ENCODE measurements around the gene PCSK5. TPM values are rescaled to one million over a fixed set of nuclear protein-coding genes. Genes with fewer than 3 reads are reported as not detected.

The PCSK5 gene
- total RNA-seq, 1 experiment from 2014 or later, result 7.5 TPM

DNA sequence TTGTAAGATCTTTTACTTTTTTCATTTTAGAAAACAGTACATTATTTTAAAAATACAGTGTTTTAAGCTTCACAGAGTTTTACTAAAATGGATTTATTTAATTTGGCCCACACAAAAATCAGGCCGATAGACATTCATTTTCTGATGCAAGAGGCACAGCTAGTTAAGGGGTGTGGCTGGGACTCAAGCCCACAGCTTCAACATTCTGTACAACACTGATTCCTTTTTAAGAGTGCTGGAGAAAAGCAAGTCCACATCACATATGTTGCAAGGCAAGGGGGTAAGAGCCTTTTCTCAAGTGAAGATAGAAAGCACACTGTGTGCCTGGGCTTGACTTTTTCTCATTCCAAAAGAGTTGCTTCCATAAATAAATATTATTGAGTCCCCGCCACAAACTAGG lies 307.9 kb downstream of the PCSK5 start:
- no peaks in the 10 kb centered on the region for H3K9me3 ChIP-seq (ENCODE audit: control insufficient read depth, low read depth, low read length)
- no peak overlapping the region for H3K18ac ChIP-seq (ENCODE audit: insufficient read length, low read depth, low read length)
- H2BK20ac ChIP-seq (ENCODE audit: low read depth, low read length, poor library complexity, severe bottlenecking), result no peak overlapping the region
- no peak overlapping the region for H3K14ac ChIP-seq (ENCODE audit: insufficient read depth, low read length)
- no peak overlapping the region for H3K56ac ChIP-seq (ENCODE audit: insufficient read length, low read depth, low read length)
- no peak overlapping the region for H2BK120ac ChIP-seq (ENCODE audit: low read depth, low read length, poor library complexity, severe bottlenecking)
- DNase-seq, result no peak
- H3K9me3 Mint-ChIP-seq, result no peaks in the 10 kb centered on the region
- H2AFZ ChIP-seq (ENCODE audit: low read length), result no peak overlapping the region
- H3K79me1 ChIP-seq (ENCODE audit: insufficient read depth, low read depth, low read length, poor library complexity, severe bottlenecking), result no peaks in the 10 kb centered on the region
- H4K91ac ChIP-seq (ENCODE audit: insufficient read length, low read depth, low read length), result no peak overlapping the region
- H2BK15ac ChIP-seq (ENCODE audit: low read depth, low read length), result no peak overlapping the region
- no peak overlapping the region for H3K4me3 Mint-ChIP-seq
- no peak overlapping the region for H2BK12ac ChIP-seq (ENCODE audit: insufficient read length, low read depth, low read length)
- no peaks in the 10 kb centered on the region for H4K20me1 ChIP-seq (ENCODE audit: control insufficient read depth, insufficient read depth, insufficient read length)
- no peaks in the 10 kb centered on the region for H3K79me2 ChIP-seq (ENCODE audit: insufficient read depth, low read length)
- no peaks in the 10 kb centered on the region for H3K27me3 ChIP-seq (ENCODE audit: insufficient read depth, low read length)
- TF ChIP-seq, protein P1, sequence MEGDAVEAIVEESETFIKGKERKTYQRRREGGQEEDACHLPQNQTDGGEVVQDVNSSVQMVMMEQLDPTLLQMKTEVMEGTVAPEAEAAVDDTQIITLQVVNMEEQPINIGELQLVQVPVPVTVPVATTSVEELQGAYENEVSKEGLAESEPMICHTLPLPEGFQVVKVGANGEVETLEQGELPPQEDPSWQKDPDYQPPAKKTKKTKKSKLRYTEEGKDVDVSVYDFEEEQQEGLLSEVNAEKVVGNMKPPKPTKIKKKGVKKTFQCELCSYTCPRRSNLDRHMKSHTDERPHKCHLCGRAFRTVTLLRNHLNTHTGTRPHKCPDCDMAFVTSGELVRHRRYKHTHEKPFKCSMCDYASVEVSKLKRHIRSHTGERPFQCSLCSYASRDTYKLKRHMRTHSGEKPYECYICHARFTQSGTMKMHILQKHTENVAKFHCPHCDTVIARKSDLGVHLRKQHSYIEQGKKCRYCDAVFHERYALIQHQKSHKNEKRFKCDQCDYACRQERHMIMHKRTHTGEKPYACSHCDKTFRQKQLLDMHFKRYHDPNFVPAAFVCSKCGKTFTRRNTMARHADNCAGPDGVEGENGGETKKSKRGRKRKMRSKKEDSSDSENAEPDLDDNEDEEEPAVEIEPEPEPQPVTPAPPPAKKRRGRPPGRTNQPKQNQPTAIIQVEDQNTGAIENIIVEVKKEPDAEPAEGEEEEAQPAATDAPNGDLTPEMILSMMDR (conservative IDR thresholded peaks at IDR 0.05), result no peak
- no peak overlapping the region for H3K4me2 ChIP-seq (ENCODE audit: insufficient read depth, insufficient read length, low read length)
- no peaks in the 10 kb centered on the region for H3K4me1 ChIP-seq (ENCODE audit: insufficient read depth, low read length)
- no peak overlapping the region for H3K27ac Mint-ChIP-seq
- no peak overlapping the region for H2AK5ac ChIP-seq (ENCODE audit: insufficient read length, low read length)
- H3K27ac ChIP-seq (ENCODE audit: insufficient read length, low read depth, low read length), result no peak overlapping the region
- H3T11ph ChIP-seq (ENCODE audit: low read length), result no peak overlapping the region
- no peak overlapping the region for H3K9ac ChIP-seq (ENCODE audit: extremely low read depth, insufficient read length, low read length)
- no peak overlapping the region for H4K5ac ChIP-seq (ENCODE audit: insufficient read length, low read depth, low read length)
- H3K4ac ChIP-seq (ENCODE audit: low read depth, low read length), result no peak overlapping the region
- no peaks in the 10 kb centered on the region; a peak in 1 of 7 replicates for H3K36me3 Mint-ChIP-seq (ENCODE audit: insufficient read depth in 1 of 3, low read depth in 3 of 3)
- no peaks in the 10 kb centered on the region for H3K27me3 Mint-ChIP-seq (ENCODE audit: low read depth)
- H3K23me2 ChIP-seq (ENCODE audit: insufficient read length, low read depth, low read length, poor library complexity, severe bottlenecking), result no peaks in the 10 kb centered on the region
- H4K8ac ChIP-seq (replicated peaks; ENCODE audit: insufficient read length, low read depth, low read length), result no peak overlapping the region
- H2BK5ac ChIP-seq (ENCODE audit: insufficient read length, low read length), result no peak overlapping the region
- no peak overlapping the region for H3K23ac ChIP-seq (ENCODE audit: insufficient read length, low read depth, low read length)
- WGBS (ENCODE audit: extremely low coverage, insufficient read length, low lambda C conversion rate), result no CpG with 5 or more reads among the region's 2 CpGs
- H3K4me1 Mint-ChIP-seq, result no peaks in the 10 kb centered on the region

All from H9 (cell line).